Fibroblast of upper back skin (primary cell): ENCODE data around the gene ATP8B1.
"Not testable (repeated sequence)": the region's sequence is repeated elsewhere in the genome, so short reads cannot be mapped to it uniquely, and the experiment has no call there.

ENCODE experiments used
- DNase-seq: peaks from one replicate; pipeline ENCODE4 v3.0.0-alpha.2; 2013

Gene ATP8B1

DNA sequence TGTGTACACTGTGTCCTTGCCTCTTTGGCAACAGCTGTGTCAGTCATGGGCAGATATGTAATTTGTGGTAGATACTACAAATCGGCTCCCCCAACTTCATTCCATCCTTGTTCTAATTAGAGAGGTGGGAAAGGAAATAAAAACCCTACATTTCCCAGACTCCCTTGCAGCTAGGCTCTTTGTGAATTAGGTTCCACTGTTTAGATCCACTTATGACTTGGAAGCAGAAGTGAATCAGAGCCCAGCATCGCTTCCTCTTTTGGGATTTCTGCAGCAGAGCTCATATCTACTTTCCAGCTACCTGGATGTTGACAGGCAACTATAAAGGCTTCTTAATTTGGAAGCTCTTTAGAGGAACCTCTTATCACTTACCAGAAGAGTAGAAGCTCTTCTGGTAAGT is 147.4 kb downstream of the ATP8B1 start:
- DNase-seq, result no peak

DNA sequence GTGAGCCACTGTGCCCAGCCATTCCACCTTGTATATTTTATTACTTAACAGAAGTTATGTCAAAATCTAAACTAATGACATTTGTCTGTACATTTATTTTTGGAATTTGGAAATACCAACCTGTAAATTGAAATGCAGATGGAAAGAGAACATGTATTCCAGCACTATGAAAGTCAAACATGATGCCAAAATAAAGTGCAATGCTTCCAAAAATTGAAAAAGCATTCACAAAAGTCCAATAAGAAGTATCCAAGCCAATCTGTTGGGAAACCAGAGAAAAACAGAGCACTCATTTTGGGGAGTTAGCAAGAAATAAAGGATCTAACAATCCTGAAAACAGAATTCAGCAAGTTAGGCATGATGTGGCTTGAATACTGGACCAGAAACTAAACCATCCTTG is 151.2 kb downstream of the ATP8B1 start:
- DNase-seq, result no peak

DNA sequence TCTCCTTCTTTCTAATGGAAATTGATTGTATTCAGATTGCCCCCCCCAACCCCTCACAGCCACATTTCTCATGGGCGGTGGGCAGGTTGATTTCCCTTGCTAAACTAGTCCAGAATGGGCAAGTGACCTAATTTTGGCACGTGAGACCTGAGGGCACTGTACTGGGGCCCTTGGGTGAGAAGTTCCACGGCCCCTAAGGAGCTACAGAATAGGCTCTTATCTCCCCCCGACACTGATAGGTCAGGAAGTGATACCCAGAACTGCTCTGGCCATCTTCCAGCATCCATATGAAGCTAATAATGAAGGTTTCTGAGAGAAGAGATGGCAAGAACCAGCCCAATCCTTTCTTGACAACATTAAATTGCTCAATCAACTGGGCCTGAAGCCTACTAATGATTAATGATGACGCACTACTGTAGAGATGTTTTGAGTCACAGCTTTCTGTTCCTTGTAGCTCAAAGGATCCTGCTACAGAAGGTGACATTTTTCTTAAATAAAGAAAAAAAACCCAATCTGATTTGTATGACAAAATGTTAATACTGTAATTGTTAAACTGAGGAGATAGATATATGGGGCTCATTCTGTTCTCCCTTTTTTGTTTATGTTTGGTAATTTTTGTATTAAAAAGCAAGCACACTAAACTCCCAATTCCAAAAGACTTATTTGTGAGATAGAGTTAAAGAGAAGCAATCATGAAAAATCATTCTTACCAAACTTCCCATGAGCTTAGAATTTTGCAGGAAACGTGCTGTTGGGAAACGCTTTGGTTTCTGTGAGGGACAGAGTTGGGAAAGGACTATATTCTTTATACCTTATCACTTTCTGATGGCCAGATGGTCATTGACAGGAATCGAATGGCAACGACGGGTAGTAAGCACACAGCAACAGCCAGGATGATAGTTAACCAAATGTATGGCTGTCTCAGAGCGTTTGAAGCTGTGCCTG is 153.3 kb downstream of the ATP8B1 start:
- DNase-seq, result peak; percentile 71

DNA sequence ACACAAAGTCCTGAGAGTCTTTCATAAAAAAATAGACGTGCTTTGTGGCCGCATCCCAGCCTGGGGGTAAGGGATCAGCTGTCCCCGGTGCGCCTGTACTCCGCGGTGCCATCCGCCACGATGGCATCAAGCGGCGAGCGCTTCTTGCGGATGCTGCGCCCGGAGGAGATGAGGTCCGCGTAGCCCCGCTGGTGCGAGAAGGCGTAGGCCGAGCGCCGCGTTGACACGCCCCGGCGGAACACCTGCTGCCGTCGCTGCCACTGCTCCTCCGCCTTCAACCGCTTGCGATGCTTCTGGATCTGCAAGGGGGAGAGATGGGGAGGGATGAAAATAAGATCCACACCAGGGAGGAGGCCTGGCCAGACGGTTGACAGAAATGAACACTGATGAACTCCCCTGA is 154.7 kb downstream of the ATP8B1 start:
- no peak for DNase-seq

DNA sequence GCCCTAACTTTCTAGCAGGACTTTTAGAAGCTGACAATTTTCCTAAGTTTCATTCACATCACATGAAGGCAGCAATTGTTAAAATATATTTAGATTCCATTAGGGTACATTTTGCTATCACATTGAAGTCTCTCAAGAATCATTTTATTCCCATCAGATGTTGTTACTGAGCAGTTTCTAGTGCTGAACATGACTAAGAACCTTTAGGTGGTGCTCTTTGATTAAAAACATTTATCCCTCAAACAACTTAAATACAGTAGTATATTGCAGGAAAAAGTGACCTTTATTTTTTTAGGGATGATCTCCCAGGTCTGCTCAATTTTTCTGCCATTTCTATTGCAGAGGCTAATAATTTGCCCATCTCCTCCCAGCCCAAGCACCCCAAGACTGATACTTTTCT is 158.6 kb downstream of the ATP8B1 start:
- DNase-seq, result peak; percentile 41

- not testable (repeated sequence) for DNase-seq
Observed at GRCh38 chr18:57643726-57644125, 159.4 kb downstream of the ATP8B1 start.

DNA sequence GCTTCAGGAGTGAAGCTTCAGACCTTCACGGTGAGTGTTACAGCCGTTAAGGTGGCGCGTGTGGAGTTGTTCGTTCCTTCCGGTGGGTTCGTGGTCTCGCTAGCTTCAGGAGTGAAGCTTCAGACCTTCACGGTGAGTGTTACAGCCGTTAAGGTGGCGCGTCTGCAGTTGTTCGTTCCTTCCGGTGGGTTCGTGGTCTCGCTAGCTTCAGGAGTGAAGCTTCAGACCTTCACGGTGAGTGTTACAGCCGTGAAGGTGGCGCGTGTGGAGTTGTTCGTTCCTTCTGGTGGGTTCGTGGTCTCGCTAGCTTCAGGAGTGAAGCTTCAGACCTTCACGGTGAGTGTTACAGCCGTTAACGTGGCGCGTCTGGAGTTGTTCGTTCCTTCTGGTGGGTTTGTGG is 160.7 kb downstream of the ATP8B1 start:
- not testable (repeated sequence) for DNase-seq

GRCh38 chr18:57640749-57641148 is 162.4 kb downstream of the ATP8B1 start:
- DNase-seq, result no peak

DNA sequence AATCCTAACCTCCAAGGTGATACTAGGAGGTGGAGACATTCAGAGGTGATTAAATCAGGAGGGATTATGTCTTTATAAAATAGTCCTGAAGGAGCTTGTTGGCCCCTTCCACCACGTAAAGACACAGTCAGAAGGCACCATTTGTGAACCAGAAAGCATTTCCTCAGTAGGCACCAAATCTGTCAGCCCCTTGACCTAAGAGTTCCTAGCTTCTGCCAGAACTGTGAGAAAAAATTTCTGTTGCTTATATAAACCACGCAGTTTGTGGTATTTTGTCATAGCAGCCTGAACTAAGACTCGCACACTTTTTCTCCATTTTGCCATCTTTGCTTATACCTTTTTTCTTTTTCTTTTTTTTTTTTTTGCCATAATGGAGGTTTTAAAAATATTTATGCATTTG is 162.9 kb downstream of the ATP8B1 start:
- DNase-seq, result no peak

GRCh38 chr18:57635003-57635822 is 167.9 kb downstream of the ATP8B1 start:
- peak; percentile 50 for DNase-seq

GRCh38 chr18:57631697-57632096 is 171.4 kb downstream of the ATP8B1 start:
- no peak for DNase-seq

GRCh38 chr18:57630754-57631595 is 172.1 kb downstream of the ATP8B1 start:
- DNase-seq, result no peak

GRCh38 chr18:57630002-57630753 is 172.9 kb downstream of the ATP8B1 start:
- peak; percentile 96 for DNase-seq

DNA sequence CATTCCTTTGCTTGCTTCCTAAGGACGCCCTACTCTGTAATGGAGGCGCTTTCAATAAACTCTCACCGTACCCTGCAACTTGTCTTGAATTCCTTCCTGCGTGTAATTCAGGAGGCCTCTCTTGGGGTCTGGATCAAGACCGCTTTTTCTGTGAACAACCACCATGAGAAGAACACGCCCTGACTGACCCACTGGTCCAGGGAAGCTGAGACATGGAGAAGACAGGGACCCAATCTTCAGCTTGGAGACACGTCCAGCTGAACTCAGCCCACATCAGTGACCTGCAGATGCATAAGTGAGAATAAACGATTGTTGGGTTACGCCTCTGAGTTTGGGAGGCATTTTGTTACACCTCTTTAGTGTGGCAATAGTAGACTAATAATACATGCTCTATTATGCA is 173.7 kb downstream of the ATP8B1 start:
- DNase-seq, result no peak

DNA sequence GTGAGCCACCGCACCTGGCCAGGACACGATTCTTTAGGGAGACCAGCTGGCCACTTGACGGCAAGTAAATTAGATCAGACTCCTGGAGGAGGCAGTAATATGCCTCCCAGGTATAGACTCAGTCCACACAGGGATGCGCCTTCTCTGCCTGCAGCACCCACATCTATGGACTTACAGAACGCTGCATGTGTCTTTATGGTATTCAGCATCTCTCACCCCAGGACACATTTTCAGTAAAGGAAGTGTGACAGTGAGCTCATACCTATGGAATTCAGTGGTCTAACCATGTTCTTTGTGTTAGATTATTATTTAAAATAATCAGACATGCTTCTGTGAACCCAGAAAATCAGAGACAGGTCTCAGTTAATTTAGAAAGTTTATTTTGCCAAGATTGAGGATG is 175.6 kb downstream of the ATP8B1 start:
- peak; percentile 66 for DNase-seq

- peak; percentile 20 for DNase-seq
Observed at GRCh38 chr18:57624988-57625387, 178.1 kb downstream of the ATP8B1 start.

GRCh38 chr18:57621246-57621604 is 181.9 kb downstream of the ATP8B1 start:
- DNase-seq, result no peak

GRCh38 chr18:57619876-57620275 is 183.2 kb downstream of the ATP8B1 start:
- DNase-seq, result no peak

- no peak for DNase-seq
Observed at GRCh38 chr18:57618910-57619309, 184.2 kb downstream of the ATP8B1 start.

DNA sequence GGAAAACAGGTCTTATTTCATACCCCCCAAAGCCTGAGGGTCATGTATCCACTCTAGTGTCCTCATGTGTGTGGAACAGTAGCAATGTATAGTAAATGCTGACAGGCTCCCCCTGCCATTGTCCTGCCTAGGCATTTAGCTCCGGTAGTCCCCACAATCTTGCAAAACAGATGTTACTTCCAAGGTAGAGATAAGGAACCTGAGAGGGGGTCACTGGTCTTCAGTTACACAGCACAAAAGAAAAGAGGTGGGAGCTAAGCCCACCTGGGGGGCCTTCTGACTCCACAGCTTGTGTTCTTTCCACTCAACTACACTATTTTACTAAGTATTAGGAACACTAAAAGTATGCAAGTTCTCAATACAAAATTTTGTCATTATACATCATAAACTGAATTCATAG is 199.2 kb downstream of the ATP8B1 start:
- DNase-seq, result no peak
